SU-DHL-6 (cell line): ENCODE measurements around the gene MTPN.

Source experiments
- H2AFZ ChIP-seq: fragments of 200-600 bp; sonication (generic); 2 replicates; pipeline ENCODE4 v1.6.1; 2014; ENCODE audit warnings: low read depth, mild to moderate bottlenecking, moderate library complexity, mixed read lengths, antibody characterized with exemption, low read length; ENCODE audit not compliant: severe bottlenecking
- H3F3A ChIP-seq: fragments of 200-600 bp; shearing (Covaris generic); 2 replicates; pipeline ENCODE4 v1.6.0; 2016; ENCODE audit warnings: antibody characterized with exemption, mild to moderate bottlenecking; ENCODE audit not compliant: insufficient read depth
- H3K27ac ChIP-seq: fragments of 200-600 bp; sonication (generic); 2 replicates; pipeline ENCODE4 v1.5.1; 2016; ENCODE audit warnings: low read depth, mild to moderate bottlenecking, low read length, moderate library complexity, mixed read lengths
- H3K27me3 ChIP-seq: fragments of 200-600 bp; sonication (generic), shearing (Covaris generic); 2 replicates; pipeline ENCODE4 v1.6.0; 2014; ENCODE audit warnings: mild to moderate bottlenecking, low read length
- H3K36me3 ChIP-seq: fragments of 200-600 bp; sonication (generic); 2 replicates; pipeline ENCODE4 v1.6.1; 2014; ENCODE audit warnings: mild to moderate bottlenecking, low read length, mixed read lengths
- H3K4me2 ChIP-seq: fragments of 300-600, 200-600 bp; shearing (Covaris generic), sonication (generic); 2 replicates; pipeline ENCODE4 v1.6.0; 2014; ENCODE audit warnings: low read length, low read depth, mild to moderate bottlenecking; ENCODE audit not compliant: poor library complexity, severe bottlenecking
- H3K4me3 ChIP-seq: fragments of 200-600 bp; sonication (generic); 2 replicates; pipeline ENCODE4 v1.5.1; 2014; ENCODE audit warnings: antibody characterized with exemption, low read length, mild to moderate bottlenecking, mixed read lengths; ENCODE audit not compliant: insufficient read depth, poor library complexity, severe bottlenecking
- H3K79me2 ChIP-seq: fragments of 200-600 bp; sonication (generic); 2 replicates; pipeline ENCODE4 v1.6.1; 2014; ENCODE audit warnings: mild to moderate bottlenecking, low read length, moderate library complexity; ENCODE audit not compliant: insufficient read depth
- H3K9ac ChIP-seq: fragments of 200-600 bp; sonication (generic); 2 replicates; pipeline ENCODE4 v1.7.0; 2014; ENCODE audit warnings: mild to moderate bottlenecking, low read length
- H3K9me2 ChIP-seq: fragments of 200-600 bp; sonication (generic); replicated peaks from 2 replicates; pipeline ENCODE4 v1.6.1; 2014; ENCODE audit warnings: low read length; ENCODE audit not compliant: insufficient read depth
- H3K9me3 ChIP-seq: fragments of 200-600 bp; sonication (generic); 2 replicates; pipeline ENCODE4 v1.6.1; 2014; ENCODE audit warnings: low read length, mixed read lengths; ENCODE audit not compliant: insufficient read depth
- H4K20me1 ChIP-seq: fragments of 200-600 bp; sonication (generic); 2 replicates; pipeline ENCODE4 v1.6.1; 2014; ENCODE audit warnings: low read depth, mild to moderate bottlenecking, antibody characterized with exemption, low read length, moderate library complexity, mixed read lengths
- EZH2phosphoT487 ChIP-seq: fragments of 200-600 bp; sonication (generic), shearing (Covaris generic); conservative IDR thresholded peaks from 2 replicates; pipeline ENCODE4 v1.6.1; 2018; ENCODE audit warnings: mild to moderate bottlenecking, antibody characterized with exemption, low read length, moderate library complexity, mixed read lengths
- TF ChIP-seq, protein P1 (sequence below): fragments of 200-600 bp; sonication (generic); IDR thresholded peaks from one replicate; pipeline ENCODE4 v1.5.1; 2017; ENCODE audit warnings: antibody characterized with exemption, mild to moderate bottlenecking, low read length, moderate library complexity; ENCODE audit not compliant: insufficient read depth, poor library complexity, severe bottlenecking

MTPN gene

DNA sequence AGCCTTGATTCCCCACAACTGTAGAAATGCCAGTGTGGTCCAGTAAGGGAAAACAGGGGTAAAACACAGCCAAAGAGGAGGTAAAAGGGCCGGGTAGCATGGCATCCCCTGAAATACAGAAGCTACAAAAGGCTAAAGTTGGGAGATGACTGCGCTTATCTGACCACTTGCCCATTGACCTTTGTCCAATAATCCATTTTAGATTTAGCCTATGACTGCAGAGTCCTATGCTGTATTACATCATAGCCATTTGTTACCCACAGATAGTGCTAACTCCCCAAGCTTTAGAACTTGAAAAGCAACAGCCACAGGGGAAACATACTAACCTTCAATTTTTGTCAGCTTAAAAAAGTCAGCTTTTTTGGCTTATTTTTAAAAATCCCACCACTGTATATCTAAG, 26.2 kb downstream of the MTPN start:
- H3K9me3 ChIP-seq, result no peaks in the 10 kb centered on the region
- H3K4me2 ChIP-seq, result no peak overlapping the region
- no peak overlapping the region for H3K4me3 ChIP-seq
- TF ChIP-seq, protein P1, sequence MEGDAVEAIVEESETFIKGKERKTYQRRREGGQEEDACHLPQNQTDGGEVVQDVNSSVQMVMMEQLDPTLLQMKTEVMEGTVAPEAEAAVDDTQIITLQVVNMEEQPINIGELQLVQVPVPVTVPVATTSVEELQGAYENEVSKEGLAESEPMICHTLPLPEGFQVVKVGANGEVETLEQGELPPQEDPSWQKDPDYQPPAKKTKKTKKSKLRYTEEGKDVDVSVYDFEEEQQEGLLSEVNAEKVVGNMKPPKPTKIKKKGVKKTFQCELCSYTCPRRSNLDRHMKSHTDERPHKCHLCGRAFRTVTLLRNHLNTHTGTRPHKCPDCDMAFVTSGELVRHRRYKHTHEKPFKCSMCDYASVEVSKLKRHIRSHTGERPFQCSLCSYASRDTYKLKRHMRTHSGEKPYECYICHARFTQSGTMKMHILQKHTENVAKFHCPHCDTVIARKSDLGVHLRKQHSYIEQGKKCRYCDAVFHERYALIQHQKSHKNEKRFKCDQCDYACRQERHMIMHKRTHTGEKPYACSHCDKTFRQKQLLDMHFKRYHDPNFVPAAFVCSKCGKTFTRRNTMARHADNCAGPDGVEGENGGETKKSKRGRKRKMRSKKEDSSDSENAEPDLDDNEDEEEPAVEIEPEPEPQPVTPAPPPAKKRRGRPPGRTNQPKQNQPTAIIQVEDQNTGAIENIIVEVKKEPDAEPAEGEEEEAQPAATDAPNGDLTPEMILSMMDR, result no peak
- TF ChIP-seq EZH2phosphoT487, result no peak
- no peaks in the 10 kb centered on the region for H3K27me3 ChIP-seq
- no peak overlapping the region for H3K9ac ChIP-seq
- H2AFZ ChIP-seq, result no peak overlapping the region
- no peak overlapping the region for H3K27ac ChIP-seq
- peaks cover 7% of the 10 kb centered on the region for H4K20me1 ChIP-seq
- no peaks in the 10 kb centered on the region for H3K9me2 ChIP-seq
- H3K36me3 ChIP-seq, result peaks cover 38% of the 10 kb centered on the region
- peaks cover 85% of the 10 kb centered on the region for H3K79me2 ChIP-seq
- H3F3A ChIP-seq, result no peaks in the 10 kb centered on the region

DNA sequence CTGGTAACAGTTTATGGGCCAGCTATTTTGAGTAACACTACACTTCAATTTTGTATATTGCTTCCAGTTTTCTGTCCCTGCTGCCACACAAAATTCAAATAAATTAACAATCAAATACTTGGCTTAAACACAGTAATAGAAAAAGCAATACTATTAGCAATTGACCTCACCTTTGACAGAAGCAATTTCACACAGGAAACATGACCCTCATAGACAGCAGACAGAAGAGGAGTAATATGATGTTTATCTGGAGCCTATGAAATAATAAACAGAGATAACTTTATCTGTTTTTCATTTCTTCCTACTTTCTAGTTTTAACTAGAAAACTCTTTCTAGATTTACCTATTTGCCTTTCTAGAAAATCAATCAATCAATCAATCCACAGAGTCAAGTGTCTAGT, 26.7 kb downstream of the MTPN start:
- Histone ChIP-seq H3K36me3 (peaks cover 40% of the 10 kb centered on the region), H3K9me2 (no peaks in the 10 kb centered on the region), H3K79me2 (peaks cover 81% of the 10 kb centered on the region), H3K27me3 (no peaks in the 10 kb centered on the region), H3K9ac (no peak overlapping the region), H2AFZ (no peak overlapping the region), H3K4me2 (no peak overlapping the region), H3F3A (no peaks in the 10 kb centered on the region), H4K20me1 (peaks cover 6% of the 10 kb centered on the region), H3K27ac (no peak overlapping the region), H3K9me3 (no peaks in the 10 kb centered on the region), H3K4me3 (no peak overlapping the region)
- no peak for TF ChIP-seq EZH2phosphoT487
- TF ChIP-seq, protein P1, result no peak

DNA sequence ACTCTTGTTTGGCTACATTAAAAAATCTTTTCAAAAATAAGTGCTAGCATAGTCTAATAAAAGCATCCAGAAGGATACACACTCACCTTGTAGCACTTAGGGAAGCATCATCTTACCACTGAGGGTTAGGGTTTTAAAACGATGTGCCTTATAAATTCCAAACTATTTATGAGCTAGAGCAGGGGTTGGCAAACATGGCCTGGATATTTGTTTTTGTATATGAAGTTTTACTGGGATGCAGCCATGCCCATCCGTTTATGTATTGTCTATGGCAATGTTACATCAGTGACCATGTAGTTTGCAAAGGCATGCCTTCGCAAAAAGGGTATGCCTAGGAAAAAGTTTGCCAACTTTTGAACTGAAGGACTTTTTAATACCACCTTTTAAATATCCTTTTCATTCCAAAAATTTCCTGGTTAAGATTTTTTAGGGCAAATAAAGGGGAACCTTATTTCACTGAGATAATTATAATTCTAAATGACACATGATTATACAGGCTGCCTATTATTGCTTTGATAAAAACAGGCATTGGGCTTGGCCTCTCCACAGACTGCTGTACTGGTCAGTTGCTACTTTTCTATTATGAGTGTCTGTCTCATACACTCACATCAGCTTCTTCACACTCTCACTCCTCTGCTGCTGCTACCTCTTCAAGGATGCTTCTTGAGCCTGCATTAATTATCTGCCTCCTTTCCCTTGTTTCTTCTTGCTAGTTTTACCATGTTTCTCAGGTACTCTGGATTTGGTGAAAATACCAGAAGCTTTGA, 30.7 kb downstream of the MTPN start:
- H3K9ac ChIP-seq, result no peak overlapping the region
- TF ChIP-seq, protein P1, result no peak
- TF ChIP-seq EZH2phosphoT487, result no peak
- H3K4me3 ChIP-seq, result no peak overlapping the region
- H3K27ac ChIP-seq, result no peak overlapping the region
- H3K79me2 ChIP-seq, result peaks cover 66% of the 10 kb centered on the region
- H2AFZ ChIP-seq, result no peak overlapping the region
- peaks cover 8% of the 10 kb centered on the region for H4K20me1 ChIP-seq
- H3K9me2 ChIP-seq, result no peaks in the 10 kb centered on the region
- H3K27me3 ChIP-seq, result no peaks in the 10 kb centered on the region
- no peaks in the 10 kb centered on the region for H3K9me3 ChIP-seq
- H3K36me3 ChIP-seq, result peaks cover 36% of the 10 kb centered on the region
- no peak overlapping the region for H3K4me2 ChIP-seq
- H3F3A ChIP-seq, result no peaks in the 10 kb centered on the region
